HEK293 (cell line): ENCODE measurements around the gene IFFO2.

Source experiments
- CTCF ChIA-PET: fragments of 350-600 bp; formaldehyde crosslinking; extraction: SDS; loops from one replicate; lab custom pipeline; 2021; ENCODE audit warnings: antibody characterized with exemption; lab: Yijun Ruan, JAX
- POLR2A ChIA-PET: fragments of 300-600 bp; formaldehyde crosslinking; extraction: SDS; loops from one replicate; lab custom pipeline; 2020; ENCODE audit warnings: antibody characterized with exemption, inconsistent platforms; lab: Yijun Ruan, JAX
- H3K27ac ChIP-seq: fragments of 200-500 bp; sonication (Bioruptor generic); 2 replicates; pipeline ENCODE4 v1.5.1; 2014; ENCODE audit warnings: low read depth, low read length, control low read depth, inconsistent platforms; ENCODE audit errors: extremely low read depth
- H3K36me3 ChIP-seq, 2 experiments: fragments of 200-500 bp in 1 of 2; sonication (Bioruptor generic) in 1 of 2; 1 replicate in 1 of 2; 2 replicates in 1 of 2; pipeline ENCODE4 v1.5.1; 2014 to 2017; ENCODE audit warnings: inconsistent platforms in 2 of 2, low read length in 2 of 2; ENCODE audit not compliant: control insufficient read depth in 2 of 2, insufficient read depth in 1 of 2
- H3K4me1 ChIP-seq: fragments of 200-500 bp; sonication (Bioruptor generic); 2 replicates; pipeline ENCODE4 v1.5.1; 2014; ENCODE audit warnings: mild to moderate bottlenecking, low read length, inconsistent platforms; ENCODE audit not compliant: control insufficient read depth, insufficient read depth
- H3K4me3 ChIP-seq: 2 replicates; pipeline ENCODE4 v1.5.1; 2011; ENCODE audit warnings: low read depth, mild to moderate bottlenecking, control low read depth, low read length, moderate library complexity
- H3K9me3 ChIP-seq: fragments of 200-500 bp; sonication (Bioruptor generic); 2 replicates; pipeline ENCODE4 v1.5.1; 2014; ENCODE audit warnings: low read depth, low read length, inconsistent platforms; ENCODE audit not compliant: control insufficient read depth, insufficient read depth
- GFI1B ChIP-seq: fragments of 450-650 bp; formaldehyde crosslinking; IDR thresholded peaks from 2 replicates; pipeline ENCODE4 v1.5.1; 2016; ENCODE audit warnings: missing biosample characterization, missing genetic modification characterization
- HOXD13 ChIP-seq: sonication (generic); formaldehyde crosslinking; IDR thresholded peaks from 2 replicates; pipeline ENCODE4 v1.8.0; 2022; ENCODE audit warnings: missing genetic modification reagents, borderline replicate concordance
- RBAK ChIP-seq: fragments of 450-650 bp; formaldehyde crosslinking; IDR thresholded peaks from 2 replicates; pipeline ENCODE4 v1.5.1; 2016; ENCODE audit warnings: missing biosample characterization, missing genetic modification characterization
- SALL2 ChIP-seq: fragments of 450-650 bp; formaldehyde crosslinking; IDR thresholded peaks from 2 replicates; pipeline ENCODE4 v1.5.0; 2017; ENCODE audit warnings: missing biosample characterization, mild to moderate bottlenecking, missing genetic modification characterization, borderline replicate concordance
- SETDB1 ChIP-seq: IDR thresholded peaks from one replicate; pipeline ENCODE4 v1.6.1; 2017; ENCODE audit warnings: mild to moderate bottlenecking, low read length, moderate library complexity, mixed read lengths; ENCODE audit not compliant: insufficient read length
- SP2 ChIP-seq: fragments of 450-650 bp; formaldehyde crosslinking; IDR thresholded peaks from 2 replicates; pipeline ENCODE4 v1.5.1; 2016; ENCODE audit warnings: missing biosample characterization, missing genetic modification characterization
- TCF7L2 ChIP-seq: IDR thresholded peaks from 2 replicates; pipeline ENCODE4 v1.6.1; 2011; ENCODE audit warnings: low read depth, mild to moderate bottlenecking, inconsistent platforms, low read length, moderate library complexity, borderline replicate concordance
- ZFHX2 ChIP-seq: fragments of 450-650 bp; formaldehyde crosslinking; conservative IDR thresholded peaks from 2 replicates; pipeline ENCODE4 v1.5.1; 2016; ENCODE audit warnings: missing biosample characterization, missing genetic modification characterization
- ZNF112 ChIP-seq: fragments of 450-650 bp; formaldehyde crosslinking; IDR thresholded peaks from 2 replicates; pipeline ENCODE4 v1.5.0; 2017; ENCODE audit warnings: missing biosample characterization, missing genetic modification characterization
- ZNF16 ChIP-seq: fragments of 450-650 bp; formaldehyde crosslinking; IDR thresholded peaks from 2 replicates; pipeline ENCODE4 v1.5.1; 2016; ENCODE audit warnings: low read depth, missing biosample characterization, missing genetic modification characterization
- ZNF341 ChIP-seq: fragments of 450-650 bp; formaldehyde crosslinking; IDR thresholded peaks from 2 replicates; pipeline ENCODE4; 2016; ENCODE audit warnings: low read depth, missing biosample characterization, missing genetic modification characterization
- ZNF354C ChIP-seq: fragments of 450-650 bp; formaldehyde crosslinking; IDR thresholded peaks from 2 replicates; pipeline ENCODE4 v1.5.1; 2016; ENCODE audit warnings: missing biosample characterization, missing genetic modification characterization, low read depth, borderline replicate concordance
- ZNF530 ChIP-seq: fragments of 450-650 bp; formaldehyde crosslinking; IDR thresholded peaks from 2 replicates; pipeline ENCODE4 v1.5.1; 2016; ENCODE audit warnings: low read depth, missing biosample characterization, missing genetic modification characterization
- ZNF548 ChIP-seq: fragments of 450-650 bp; formaldehyde crosslinking; IDR thresholded peaks from 2 replicates; pipeline ENCODE4 v1.5.1; 2016; ENCODE audit warnings: missing biosample characterization, missing genetic modification characterization
- ZNF76 ChIP-seq: fragments of 450-650 bp; formaldehyde crosslinking; IDR thresholded peaks from 2 replicates; pipeline ENCODE4; 2016; ENCODE audit warnings: low read depth, missing biosample characterization, missing genetic modification characterization, borderline replicate concordance
- ZNF837 ChIP-seq: fragments of 450-650 bp; formaldehyde crosslinking; IDR thresholded peaks from 2 replicates; pipeline ENCODE4 v1.5.1; 2016; ENCODE audit warnings: missing biosample characterization, missing genetic modification characterization
- TF ChIP-seq, protein P1 (sequence below): fragments of 450-650 bp; formaldehyde crosslinking; IDR thresholded peaks from 2 replicates; pipeline ENCODE4 v1.5.1; 2017; ENCODE audit warnings: missing biosample characterization, missing genetic modification characterization
- TF ChIP-seq, protein P2 (sequence below): fragments of 450-650 bp; IDR thresholded peaks from 2 replicates; pipeline ENCODE4 v1.5.1; 2018; ENCODE audit warnings: missing biosample characterization, mild to moderate bottlenecking, missing genetic modification characterization
- TF ChIP-seq, protein P3 (sequence below): fragments of 450-650 bp; formaldehyde crosslinking; IDR thresholded peaks from 2 replicates; pipeline ENCODE4 v1.5.1; 2017; ENCODE audit warnings: missing biosample characterization, missing genetic modification characterization

IFFO2 gene

DNA sequence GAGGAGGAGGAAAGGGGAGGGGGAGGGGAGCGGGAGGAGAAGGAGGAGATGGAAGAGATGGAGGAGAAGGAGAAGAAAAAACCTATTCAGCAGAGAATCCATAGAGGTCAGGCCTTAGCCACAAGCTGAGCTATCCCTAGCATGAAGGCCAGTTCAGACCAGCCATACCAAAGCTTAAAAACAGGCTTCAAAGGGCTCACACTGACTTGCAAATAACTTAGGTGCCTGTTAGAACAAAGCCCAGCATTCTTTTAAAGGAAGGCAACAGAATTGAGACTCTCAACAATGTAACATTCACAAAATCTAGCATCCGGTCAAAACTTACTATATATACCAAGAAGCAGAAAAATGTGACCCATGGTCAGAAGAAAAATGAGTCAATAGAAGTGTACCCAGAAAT is 43.6 kb upstream of the IFFO2 start:
- Histone ChIP-seq H3K27ac (no peak overlapping the region), H3K4me1 (no peaks in the 10 kb centered on the region), H3K4me3 (no peak overlapping the region), H3K36me3 (no peaks in the 10 kb centered on the region), H3K9me3 (no peaks in the 10 kb centered on the region)
- POLR2A ChIA-PET, result no interaction called here
- CTCF ChIA-PET, result interaction anchor here (0.7 to 1.4 kb wide), 3 partner anchors 12 to 88 kb away, joined by 3 to 10 read pairs (median 3); no protein-coding TSS in a partner anchor
- TF ChIP-seq SALL2 (tag by site-specific recombination), result no peak
- TF ChIP-seq, protein P1, sequence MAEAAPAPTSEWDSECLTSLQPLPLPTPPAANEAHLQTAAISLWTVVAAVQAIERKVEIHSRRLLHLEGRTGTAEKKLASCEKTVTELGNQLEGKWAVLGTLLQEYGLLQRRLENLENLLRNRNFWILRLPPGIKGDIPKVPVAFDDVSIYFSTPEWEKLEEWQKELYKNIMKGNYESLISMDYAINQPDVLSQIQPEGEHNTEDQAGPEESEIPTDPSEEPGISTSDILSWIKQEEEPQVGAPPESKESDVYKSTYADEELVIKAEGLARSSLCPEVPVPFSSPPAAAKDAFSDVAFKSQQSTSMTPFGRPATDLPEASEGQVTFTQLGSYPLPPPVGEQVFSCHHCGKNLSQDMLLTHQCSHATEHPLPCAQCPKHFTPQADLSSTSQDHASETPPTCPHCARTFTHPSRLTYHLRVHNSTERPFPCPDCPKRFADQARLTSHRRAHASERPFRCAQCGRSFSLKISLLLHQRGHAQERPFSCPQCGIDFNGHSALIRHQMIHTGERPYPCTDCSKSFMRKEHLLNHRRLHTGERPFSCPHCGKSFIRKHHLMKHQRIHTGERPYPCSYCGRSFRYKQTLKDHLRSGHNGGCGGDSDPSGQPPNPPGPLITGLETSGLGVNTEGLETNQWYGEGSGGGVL (tag by site-specific recombination), result no peak
- TF ChIP-seq ZNF354C (tag by site-specific recombination), result no peak
- TF ChIP-seq, protein P2, sequence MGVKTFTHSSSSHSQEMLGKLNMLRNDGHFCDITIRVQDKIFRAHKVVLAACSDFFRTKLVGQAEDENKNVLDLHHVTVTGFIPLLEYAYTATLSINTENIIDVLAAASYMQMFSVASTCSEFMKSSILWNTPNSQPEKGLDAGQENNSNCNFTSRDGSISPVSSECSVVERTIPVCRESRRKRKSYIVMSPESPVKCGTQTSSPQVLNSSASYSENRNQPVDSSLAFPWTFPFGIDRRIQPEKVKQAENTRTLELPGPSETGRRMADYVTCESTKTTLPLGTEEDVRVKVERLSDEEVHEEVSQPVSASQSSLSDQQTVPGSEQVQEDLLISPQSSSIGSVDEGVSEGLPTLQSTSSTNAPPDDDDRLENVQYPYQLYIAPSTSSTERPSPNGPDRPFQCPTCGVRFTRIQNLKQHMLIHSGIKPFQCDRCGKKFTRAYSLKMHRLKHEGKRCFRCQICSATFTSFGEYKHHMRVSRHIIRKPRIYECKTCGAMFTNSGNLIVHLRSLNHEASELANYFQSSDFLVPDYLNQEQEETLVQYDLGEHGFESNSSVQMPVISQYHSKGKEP, result no peak
- no peak for TF ChIP-seq ZNF837 (tag by site-specific recombination)
- TF ChIP-seq SETDB1, result no peak
- no peak for TF ChIP-seq RBAK (tag by site-specific recombination)
- no peak for TF ChIP-seq ZFHX2 (tag by site-specific recombination)
- TF ChIP-seq ZNF341, result no peak
- no peak for TF ChIP-seq GFI1B (tag by site-specific recombination)
- TF ChIP-seq ZNF548 (tag by site-specific recombination), result no peak
- no peak for TF ChIP-seq ZNF76 (tag by site-specific recombination)
- no peak for TF ChIP-seq SP2 (tag by site-specific recombination)
- TF ChIP-seq TCF7L2, result no peak
- TF ChIP-seq HOXD13 (CRISPR knock-in tag), result no peak
- no peak for TF ChIP-seq ZNF112
- TF ChIP-seq, protein P3, sequence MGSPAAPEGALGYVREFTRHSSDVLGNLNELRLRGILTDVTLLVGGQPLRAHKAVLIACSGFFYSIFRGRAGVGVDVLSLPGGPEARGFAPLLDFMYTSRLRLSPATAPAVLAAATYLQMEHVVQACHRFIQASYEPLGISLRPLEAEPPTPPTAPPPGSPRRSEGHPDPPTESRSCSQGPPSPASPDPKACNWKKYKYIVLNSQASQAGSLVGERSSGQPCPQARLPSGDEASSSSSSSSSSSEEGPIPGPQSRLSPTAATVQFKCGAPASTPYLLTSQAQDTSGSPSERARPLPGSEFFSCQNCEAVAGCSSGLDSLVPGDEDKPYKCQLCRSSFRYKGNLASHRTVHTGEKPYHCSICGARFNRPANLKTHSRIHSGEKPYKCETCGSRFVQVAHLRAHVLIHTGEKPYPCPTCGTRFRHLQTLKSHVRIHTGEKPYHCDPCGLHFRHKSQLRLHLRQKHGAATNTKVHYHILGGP (tag by site-specific recombination), result no peak
- TF ChIP-seq ZNF530, result no peak

DNA sequence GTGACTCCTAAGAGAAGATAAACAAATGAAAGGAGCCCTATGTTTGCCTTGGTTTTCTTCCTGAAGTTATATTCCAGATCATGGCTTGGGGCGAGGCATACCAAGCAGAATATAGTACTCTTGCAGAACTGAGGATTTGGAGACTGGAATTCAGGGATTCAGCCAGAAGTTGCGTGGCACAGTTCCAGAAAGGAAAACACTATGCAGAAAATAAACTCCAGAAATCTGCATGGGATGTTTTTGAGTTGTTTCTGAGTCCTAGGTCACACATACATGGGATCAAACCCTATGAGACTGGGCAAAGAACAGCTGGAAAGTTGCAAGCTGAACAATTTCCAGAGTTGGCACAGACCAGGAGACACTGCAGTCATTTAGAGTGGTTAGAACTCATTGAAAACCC is 42.9 kb upstream of the IFFO2 start:
- ChIA-PET CTCF (interaction anchor here (1.4 kb wide), 1 partner anchor 86 kb away, joined by 10 read pairs; no protein-coding TSS in a partner anchor), POLR2A (no interaction called here)
- H3K9me3 ChIP-seq, result no peaks in the 10 kb centered on the region
- H3K36me3 ChIP-seq, result no peaks in the 10 kb centered on the region
- no peak for TF ChIP-seq ZNF16 (tag by site-specific recombination)
- no peaks in the 10 kb centered on the region for H3K4me1 ChIP-seq
- no peak overlapping the region for H3K4me3 ChIP-seq
- H3K27ac ChIP-seq, result no peak overlapping the region
